ENCODE measurements around the gene LUM. TPM values are rescaled to one million over a fixed set of nuclear protein-coding genes. Genes with fewer than 3 reads are reported as not detected.

LUM gene, protein sequence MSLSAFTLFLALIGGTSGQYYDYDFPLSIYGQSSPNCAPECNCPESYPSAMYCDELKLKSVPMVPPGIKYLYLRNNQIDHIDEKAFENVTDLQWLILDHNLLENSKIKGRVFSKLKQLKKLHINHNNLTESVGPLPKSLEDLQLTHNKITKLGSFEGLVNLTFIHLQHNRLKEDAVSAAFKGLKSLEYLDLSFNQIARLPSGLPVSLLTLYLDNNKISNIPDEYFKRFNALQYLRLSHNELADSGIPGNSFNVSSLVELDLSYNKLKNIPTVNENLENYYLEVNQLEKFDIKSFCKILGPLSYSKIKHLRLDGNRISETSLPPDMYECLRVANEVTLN
- total RNA-seq (2,635 TPM), polyA plus RNA-seq (745 TPM)

DNA sequence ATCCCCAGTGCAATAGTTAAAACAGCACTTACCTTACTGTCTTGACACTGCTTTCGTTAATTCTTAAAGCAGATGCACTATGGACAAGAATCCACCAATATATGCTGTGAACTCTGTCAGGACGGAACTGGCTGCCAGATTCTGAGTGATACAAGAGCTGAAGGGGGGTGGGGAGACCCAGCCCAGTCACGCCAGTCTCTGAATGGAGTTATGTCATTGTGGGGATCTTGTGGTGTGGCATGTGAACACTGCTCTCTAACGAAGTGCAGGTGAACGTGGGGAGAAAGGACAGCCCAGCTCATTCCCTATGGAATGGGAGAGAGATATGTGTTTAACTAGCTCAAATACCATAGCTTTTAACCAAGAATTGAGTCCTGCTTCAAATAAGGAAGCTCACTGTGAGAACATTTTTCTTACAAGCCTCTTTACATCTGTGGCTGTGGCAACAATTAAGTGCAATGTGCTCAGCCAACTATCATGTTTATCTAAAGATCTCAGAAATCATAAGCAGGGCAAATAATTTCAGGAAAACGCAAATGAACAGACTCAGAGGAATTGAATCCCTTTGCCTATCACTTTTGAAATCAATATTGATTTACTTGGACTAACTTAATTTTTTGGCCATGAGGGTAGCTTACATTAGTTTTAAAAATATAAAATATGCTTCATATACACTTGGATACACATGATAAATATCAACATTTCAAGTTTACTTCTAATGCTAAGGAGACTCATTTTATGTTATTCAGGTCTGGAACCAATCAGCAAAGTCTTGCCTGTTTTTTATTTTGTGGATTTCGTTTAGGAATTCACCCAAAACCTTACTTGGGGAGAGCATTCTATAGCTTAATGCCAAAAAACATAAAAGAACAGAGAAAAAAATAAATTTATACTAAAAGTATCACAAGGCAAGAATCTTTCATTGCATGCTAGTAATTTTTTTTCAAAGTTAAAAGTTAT lies at the start of gene LUM:
LUM (minus strand) TSS at position 129 of the 960 bp plus-strand sequence. CDS start 2,515 bp downstream, outside the sequence.
- peak within 1 kb of the TSS; percentile 46 for H3K4me3 ChIP-seq (ENCODE audit: low read depth, low read length)
- H3K36me3 ChIP-seq (ENCODE audit: insufficient read depth), result no peaks in the 10 kb centered on the region
- 31% methylated on average over 7 of the region's 7 CpGs for WGBS
- DNase-seq (ENCODE audit: extremely low spot score), result peak; percentile 35
- no peaks in the 10 kb centered on the region for H3K4me1 ChIP-seq (ENCODE audit: insufficient read depth)
- peak within 1 kb of the TSS; percentile 18 for H3K27ac ChIP-seq (ENCODE audit: low read depth)

DNA sequence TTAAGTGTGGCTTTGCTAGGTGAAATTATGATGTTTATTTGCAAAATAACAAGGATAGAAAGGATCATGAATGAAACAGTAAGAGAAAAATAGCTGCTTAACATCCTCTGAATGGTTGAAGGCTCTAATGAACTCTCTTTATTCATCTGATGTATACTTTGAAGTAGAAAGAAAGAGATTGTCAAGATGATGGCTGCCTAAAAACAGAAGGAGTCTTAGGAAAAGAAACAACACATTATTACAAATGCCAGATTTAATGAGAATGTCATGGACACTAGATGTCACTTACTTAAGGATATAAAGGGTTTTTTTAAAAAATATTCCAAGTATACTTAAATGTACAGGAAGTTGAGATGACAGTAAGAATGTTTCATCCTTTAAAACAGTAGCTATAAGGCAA lies 49.7 kb upstream of the LUM start:
- DNase-seq (ENCODE audit: extremely low spot score), result no peak
- H3K36me3 ChIP-seq (ENCODE audit: insufficient read depth), result no peaks in the 10 kb centered on the region
- no peaks in the 10 kb centered on the region for H3K4me1 ChIP-seq (ENCODE audit: insufficient read depth)
- H3K4me3 ChIP-seq (ENCODE audit: low read depth, low read length), result no peak overlapping the region
- no peak overlapping the region for H3K27ac ChIP-seq (ENCODE audit: low read depth)

DNA sequence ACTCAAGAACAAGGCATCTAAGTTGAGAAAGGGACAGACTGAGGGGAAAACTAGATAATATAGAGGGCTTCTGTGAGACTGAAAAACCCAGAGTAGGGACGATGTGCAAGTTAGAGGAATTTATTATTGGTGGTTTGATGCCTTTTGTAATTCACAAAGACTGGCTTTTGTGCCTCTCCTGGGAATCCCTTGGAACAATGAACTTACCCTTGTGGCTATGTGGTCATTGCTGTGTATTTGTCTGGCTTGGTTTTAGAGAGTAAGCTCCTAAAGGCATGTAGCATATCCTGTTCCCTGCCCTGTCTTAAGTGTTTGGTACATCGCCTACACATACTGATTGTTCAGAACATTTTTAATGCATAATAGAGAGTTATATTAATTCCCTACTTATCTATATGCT lies 44.7 kb upstream of the LUM start:
- DNase-seq (ENCODE audit: extremely low spot score), result no peak
- H3K4me1 ChIP-seq (ENCODE audit: insufficient read depth), result no peaks in the 10 kb centered on the region
- H3K27ac ChIP-seq (ENCODE audit: low read depth), result no peak overlapping the region
- no peak overlapping the region for H3K4me3 ChIP-seq (ENCODE audit: low read depth, low read length)
- WGBS, result 77% methylated on average over 2 of the region's 2 CpGs
- peaks cover 2% of the 10 kb centered on the region for H3K36me3 ChIP-seq (ENCODE audit: insufficient read depth)

DNA sequence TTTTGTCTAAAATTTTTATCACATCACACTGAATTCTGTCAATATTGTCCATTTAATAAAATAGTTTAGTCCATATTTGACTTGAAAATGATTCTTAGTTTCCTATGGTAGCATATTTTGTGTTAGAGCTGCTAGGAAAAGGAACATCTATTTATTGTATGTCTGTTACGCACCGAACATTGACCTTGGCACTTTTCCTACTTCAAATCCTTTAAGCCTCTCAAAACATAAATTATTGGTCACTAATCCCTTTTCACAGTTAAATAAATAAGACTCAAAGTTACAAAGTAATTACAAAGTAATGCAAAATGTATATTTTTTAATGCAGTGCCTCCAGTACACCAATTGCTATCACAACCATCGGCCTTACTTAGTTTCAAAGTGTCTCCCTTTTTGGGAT lies 42.8 kb upstream of the LUM start:
- no peak overlapping the region for H3K4me3 ChIP-seq (ENCODE audit: low read depth, low read length)
- 33% methylated on average over 3 of the region's 3 CpGs for WGBS
- peaks cover 4% of the 10 kb centered on the region for H3K36me3 ChIP-seq (ENCODE audit: insufficient read depth)
- no peak overlapping the region for H3K27ac ChIP-seq (ENCODE audit: low read depth)
- DNase-seq (ENCODE audit: extremely low spot score), result no peak
- no peaks in the 10 kb centered on the region for H3K4me1 ChIP-seq (ENCODE audit: insufficient read depth)

DNA sequence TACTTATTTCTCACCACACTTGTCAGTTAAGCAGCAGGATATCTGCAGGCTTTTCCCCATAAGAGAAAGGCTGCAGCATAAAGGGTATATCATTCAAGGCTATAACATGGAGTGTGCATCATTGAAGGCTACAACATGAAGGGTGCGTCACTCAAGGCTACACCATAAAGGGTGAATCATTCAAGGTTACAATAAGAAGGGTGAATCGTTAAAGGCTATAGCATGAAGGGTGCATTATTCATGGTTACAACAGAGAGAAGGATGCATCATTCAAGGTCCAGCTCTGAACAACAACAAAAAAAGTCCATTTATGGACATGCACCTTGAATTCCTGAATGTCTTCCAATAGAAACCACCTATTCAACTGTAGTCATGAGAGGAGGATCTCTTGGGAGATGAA lies 32.8 kb upstream of the LUM start:
- no peaks in the 10 kb centered on the region for H3K36me3 ChIP-seq (ENCODE audit: insufficient read depth)
- H3K27ac ChIP-seq (ENCODE audit: low read depth), result no peak overlapping the region
- H3K4me3 ChIP-seq (ENCODE audit: low read depth, low read length), result no peak overlapping the region
- no peak for DNase-seq (ENCODE audit: extremely low spot score)
- no peaks in the 10 kb centered on the region for H3K4me1 ChIP-seq (ENCODE audit: insufficient read depth)
- 85% methylated on average over 2 of the region's 2 CpGs for WGBS

DNA sequence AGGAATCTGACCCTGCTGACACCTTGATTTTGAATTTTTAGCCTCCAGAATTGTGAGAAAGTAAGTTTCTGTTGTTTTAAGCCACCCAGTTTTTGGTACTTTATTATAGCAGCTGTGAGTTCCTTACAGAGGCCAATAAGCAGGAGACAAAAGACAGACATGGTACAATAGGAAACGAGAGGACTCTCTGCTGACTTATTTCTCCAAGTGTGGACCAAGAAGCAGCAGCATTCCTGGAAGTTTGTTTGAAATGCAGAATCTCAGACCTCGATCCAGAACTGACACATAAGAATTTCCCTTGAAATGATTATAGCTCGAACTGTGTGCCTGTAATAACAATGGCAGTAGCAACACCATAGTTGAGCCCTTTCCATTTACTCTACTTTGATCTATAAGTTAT lies 31.9 kb upstream of the LUM start:
- no peaks in the 10 kb centered on the region for H3K36me3 ChIP-seq (ENCODE audit: insufficient read depth)
- peak overlapping the region; percentile 38 for H3K27ac ChIP-seq (ENCODE audit: low read depth)
- H3K4me3 ChIP-seq (ENCODE audit: low read depth, low read length), result no peak overlapping the region
- no peaks in the 10 kb centered on the region for H3K4me1 ChIP-seq (ENCODE audit: insufficient read depth)
- DNase-seq (ENCODE audit: extremely low spot score), result no peak
- WGBS, result 34% methylated on average over 3 of the region's 3 CpGs

DNA sequence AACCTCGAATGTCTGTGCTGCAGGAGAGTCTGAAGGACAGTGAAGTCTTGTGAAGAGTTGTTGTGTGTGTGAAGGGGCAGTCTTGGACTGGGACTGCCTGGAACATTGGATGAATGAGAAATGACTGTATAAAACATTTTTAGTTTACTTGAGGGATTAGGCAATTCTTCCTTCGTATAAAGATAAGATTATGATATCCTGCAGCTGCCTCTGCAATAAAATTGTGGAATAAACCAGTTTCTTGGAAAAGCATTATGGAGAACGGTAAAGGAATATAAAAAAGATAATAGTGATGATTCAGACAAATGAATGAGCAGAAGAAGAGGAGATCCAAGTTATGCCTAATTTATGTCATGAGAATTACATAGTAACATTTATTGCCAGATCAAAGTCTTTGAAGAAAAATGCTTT lies 30.9 kb upstream of the LUM start:
- H3K4me3 ChIP-seq (ENCODE audit: low read depth, low read length), result no peak overlapping the region
- no peaks in the 10 kb centered on the region for H3K36me3 ChIP-seq (ENCODE audit: insufficient read depth)
- DNase-seq (ENCODE audit: extremely low spot score), result peak; percentile 84
- H3K27ac ChIP-seq (ENCODE audit: low read depth), result no peak overlapping the region
- no peaks in the 10 kb centered on the region for H3K4me1 ChIP-seq (ENCODE audit: insufficient read depth)
- WGBS, result 16% methylated on average over 3 of the region's 3 CpGs

DNA sequence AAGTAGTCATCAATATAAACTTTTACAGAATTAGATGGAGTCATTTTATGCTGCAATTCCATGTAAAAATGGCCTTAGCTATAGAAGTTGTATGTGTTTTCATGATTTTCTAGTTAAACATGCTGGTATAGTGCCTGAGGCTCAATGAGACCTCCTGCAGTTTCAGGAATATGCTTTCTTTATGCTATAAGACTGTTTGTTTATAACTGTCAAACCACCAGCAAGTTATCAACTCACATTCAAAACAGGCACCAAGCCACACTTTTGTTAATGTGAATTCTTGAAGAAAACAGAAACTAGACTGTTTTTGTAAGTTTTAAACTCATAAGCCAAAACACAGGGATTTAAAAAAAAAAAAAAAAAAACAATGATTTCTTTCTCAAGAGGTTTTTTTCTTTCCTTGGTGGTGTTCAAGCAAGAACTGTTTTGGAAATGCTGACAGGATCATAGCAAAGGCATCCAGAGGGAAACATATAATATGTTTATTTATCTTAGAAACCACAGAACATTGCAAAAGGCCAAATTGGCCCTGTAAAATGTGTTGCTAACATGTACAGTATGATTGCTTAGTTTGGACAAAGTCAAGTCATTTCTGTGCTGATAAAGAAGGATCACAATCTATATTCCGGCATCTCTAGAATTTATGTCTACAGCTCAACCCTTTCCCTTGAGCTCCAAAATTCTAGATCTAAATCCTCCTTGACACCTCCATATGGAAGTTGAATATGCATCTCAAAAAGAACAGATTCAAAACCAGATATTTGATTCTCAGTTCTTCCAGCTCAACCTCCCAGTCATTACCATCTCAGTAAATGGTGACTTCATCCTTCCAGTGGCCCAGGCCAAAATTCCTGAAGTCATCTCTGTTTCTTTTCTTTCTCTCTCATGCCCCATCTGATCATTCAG lies 29.0 kb upstream of the LUM start:
- 22% methylated on average over 1 of the region's 1 CpG for WGBS
- no peaks in the 10 kb centered on the region for H3K4me1 ChIP-seq (ENCODE audit: insufficient read depth)
- no peaks in the 10 kb centered on the region for H3K36me3 ChIP-seq (ENCODE audit: insufficient read depth)
- DNase-seq (ENCODE audit: extremely low spot score), result peak; percentile 70
- peak overlapping the region; percentile 51 for H3K27ac ChIP-seq (ENCODE audit: low read depth)
- no peak overlapping the region for H3K4me3 ChIP-seq (ENCODE audit: low read depth, low read length)

DNA sequence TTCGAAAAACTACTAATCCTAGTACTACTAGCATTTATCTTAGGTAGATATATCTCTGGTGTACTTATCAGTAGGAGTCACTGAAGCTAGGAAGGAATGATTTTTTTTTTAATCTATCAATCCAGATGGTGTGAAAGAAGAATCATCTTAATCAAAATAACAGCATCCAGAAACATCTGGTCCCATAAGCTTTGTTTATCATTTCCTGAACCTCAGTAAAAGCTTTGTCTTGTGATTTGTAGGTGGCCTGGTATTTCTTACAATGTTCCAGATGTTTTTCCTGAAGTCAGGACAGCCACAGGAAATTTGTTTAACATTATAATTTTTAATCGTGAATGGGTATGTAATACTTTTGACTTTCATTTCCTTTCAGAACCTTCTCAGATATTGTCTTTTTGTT lies 28.0 kb upstream of the LUM start:
- WGBS, result 22% methylated on average over 2 of the region's 2 CpGs

DNA sequence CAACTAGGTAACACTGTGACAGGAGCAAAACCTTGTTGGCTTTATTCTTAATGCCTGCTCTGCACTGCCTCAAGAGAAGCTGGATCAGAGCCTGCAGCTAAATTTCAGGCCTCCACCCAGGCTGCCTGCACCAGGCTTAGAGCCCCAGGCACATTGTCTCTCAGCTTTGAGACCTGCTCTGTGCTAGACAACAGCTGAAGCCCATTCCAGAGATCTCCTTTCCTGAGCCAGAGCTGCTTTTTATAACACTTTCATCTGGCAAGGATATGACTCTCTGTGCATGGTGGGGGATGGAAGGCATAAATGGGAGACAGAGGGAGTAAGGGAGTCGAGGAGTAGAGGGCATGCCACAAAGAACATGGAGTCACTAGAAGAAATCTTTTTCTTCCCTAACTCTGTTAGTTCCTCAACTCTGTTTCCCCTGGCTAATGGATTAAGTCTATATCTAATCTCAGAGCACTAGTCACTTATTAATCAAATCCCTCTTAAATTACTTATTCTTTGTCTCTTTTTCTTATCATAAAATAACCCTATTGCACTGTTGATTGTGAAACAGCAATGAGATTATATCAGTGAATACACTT lies 27.1 kb upstream of the LUM start:
- no peak overlapping the region for H3K27ac ChIP-seq (ENCODE audit: low read depth)
- 13% methylated on average over 1 of the region's 1 CpG for WGBS
- no peaks in the 10 kb centered on the region for H3K36me3 ChIP-seq (ENCODE audit: insufficient read depth)
- no peak overlapping the region for H3K4me3 ChIP-seq (ENCODE audit: low read depth, low read length)
- H3K4me1 ChIP-seq (ENCODE audit: insufficient read depth), result no peaks in the 10 kb centered on the region
- no peak for DNase-seq (ENCODE audit: extremely low spot score)

More for the DNA sequence above, 28.0 kb upstream of the LUM start:
- H3K4me3 ChIP-seq (ENCODE audit: low read depth, low read length), result no peak overlapping the region
- H3K27ac ChIP-seq (ENCODE audit: low read depth), result no peak overlapping the region
- no peak for DNase-seq (ENCODE audit: extremely low spot score)
- H3K36me3 ChIP-seq (ENCODE audit: insufficient read depth), result no peaks in the 10 kb centered on the region
- H3K4me1 ChIP-seq (ENCODE audit: insufficient read depth), result no peaks in the 10 kb centered on the region

DNA sequence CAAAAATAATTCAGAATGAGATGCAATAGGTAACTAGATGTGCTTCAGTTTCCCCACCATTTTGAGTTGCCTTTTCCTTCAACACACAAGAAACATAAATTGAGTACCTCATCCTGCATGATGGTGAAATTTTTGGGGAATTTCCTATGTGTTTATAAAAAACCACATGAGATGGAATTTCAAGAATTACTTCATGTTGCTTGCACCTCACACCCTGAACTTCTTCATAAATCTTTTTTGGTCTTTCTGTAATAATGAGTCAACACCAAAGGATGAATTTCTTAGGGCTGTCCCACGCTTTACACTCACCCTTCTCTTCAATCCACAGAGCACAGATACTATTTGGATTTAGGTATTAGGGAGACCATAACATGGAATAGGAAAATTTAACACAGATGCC lies 22.6 kb upstream of the LUM start:
- no peak overlapping the region for H3K27ac ChIP-seq (ENCODE audit: low read depth)

DNA sequence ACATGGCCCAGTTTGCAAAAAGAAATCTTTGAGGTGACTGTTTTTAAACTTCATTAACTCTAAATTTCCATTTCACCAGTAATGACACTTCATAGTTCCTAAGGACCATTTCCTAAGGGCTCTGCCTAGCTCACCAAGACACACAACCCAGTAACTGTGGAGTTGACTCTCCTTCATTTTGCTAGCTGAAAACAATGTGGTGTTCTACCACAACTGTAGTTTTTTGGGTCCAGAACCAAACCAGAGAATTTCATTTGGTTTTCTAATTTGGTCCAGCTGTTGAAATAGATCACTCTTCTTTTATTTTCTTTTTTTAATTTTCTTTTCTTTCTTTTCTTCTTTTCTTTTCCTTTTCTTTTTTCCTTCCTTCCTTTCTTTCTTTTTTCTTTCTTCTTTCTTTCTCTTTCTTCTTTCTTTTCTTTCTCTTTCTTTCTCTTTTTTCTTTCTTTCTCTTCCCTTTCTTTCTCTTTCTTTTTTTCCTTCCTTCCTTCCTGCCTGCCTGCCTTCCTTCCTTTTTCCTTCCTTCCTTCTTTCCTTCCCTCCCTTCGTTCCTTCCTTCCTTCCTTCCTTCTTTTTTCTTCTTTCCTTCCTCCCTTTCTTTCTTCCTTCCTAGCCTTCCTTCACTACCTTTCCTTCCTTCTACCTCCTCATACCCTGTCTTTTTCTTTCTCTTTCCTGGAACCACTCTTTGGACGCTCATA lies 18.5 kb upstream of the LUM start:
- 92% methylated on average over 2 of the region's 2 CpGs for WGBS
- no peak overlapping the region for H3K27ac ChIP-seq (ENCODE audit: low read depth)
- H3K36me3 ChIP-seq (ENCODE audit: insufficient read depth), result no peaks in the 10 kb centered on the region
- no peak for DNase-seq (ENCODE audit: extremely low spot score)
- H3K4me3 ChIP-seq (ENCODE audit: low read depth, low read length), result no peak overlapping the region
- no peaks in the 10 kb centered on the region for H3K4me1 ChIP-seq (ENCODE audit: insufficient read depth)

More for the DNA sequence above, 22.6 kb upstream of the LUM start:
- WGBS, result 86% methylated on average over 1 of the region's 1 CpG
- DNase-seq (ENCODE audit: extremely low spot score), result no peak
- Histone ChIP-seq H3K36me3 (ENCODE audit: insufficient read depth) (no peaks in the 10 kb centered on the region), H3K4me1 (ENCODE audit: insufficient read depth) (no peaks in the 10 kb centered on the region), H3K4me3 (ENCODE audit: low read depth, low read length) (no peak overlapping the region)

Measured in urinary bladder (tissue), 4 donors.